ENCODE measurements around the gene LENEP. TPM values are rescaled to one million over a fixed set of nuclear protein-coding genes. Genes with fewer than 3 reads are reported as not detected.
A peak's percentile ranks its signal among the peaks of the same experiment; 100 is the strongest.

LENEP gene
- total and polyA plus RNA-seq, 2 of the 8 experiments (the other 6 are each of a cell fraction or from before 2014, with no cell fraction given): 1.3 TPM; not detected in 1

- Histone ChIP-seq H4K8ac (ENCODE audit: extremely low read depth, insufficient read depth, low read length) (no peak overlapping the region), H3K14ac (ENCODE audit: insufficient read length) (no peak overlapping the region), H3K23me2 (ENCODE audit: low read depth, low read length) (no peaks in the 10 kb centered on the region; the same call in 1 of the 2 replicates), H2BK120ac (replicated peaks; ENCODE audit: low read depth, low read length) (no peak overlapping the region), H3K4me2 (ENCODE audit: insufficient read depth in 1 of 2, low read depth in 2 of 2, low read length in 2 of 2) (no peak overlapping the region), H2BK15ac (ENCODE audit: low read length) (0 out of 2 replicates have a peak overlapping the region, but pooled peaks have one; percentile 16), H3K18ac (ENCODE audit: extremely low read depth, low read length) (no peak overlapping the region), H3K27me3 (replicated peaks in 1 of 4; ENCODE audit: control insufficient read depth in 3 of 4, extremely low read depth in 1 of 4, insufficient read depth in 3 of 4, low read length in 3 of 4) (no peaks in the 10 kb centered on the region; a peak in 2 of 7 replicates), H3K4me3 (ENCODE audit: extremely low read depth in 1 of 4, insufficient read depth in 2 of 4, low read depth in 3 of 4, low read length in 4 of 4) (no peak overlapping the region), H2BK20ac (ENCODE audit: low read length) (no peak overlapping the region), H3K56ac (replicated peaks; ENCODE audit: insufficient read length, low read depth, low read length) (no peak overlapping the region), H4K5ac (ENCODE audit: insufficient read length, low read depth, low read length) (no peak overlapping the region), H2AK5ac (ENCODE audit: low read depth, low read length) (no peak overlapping the region), H2AFZ (ENCODE audit: low read length) (no peak overlapping the region), H2BK5ac (ENCODE audit: low read depth, low read length) (no peak overlapping the region), H3K79me2 (ENCODE audit: control insufficient read depth in 1 of 2, insufficient read depth in 2 of 2, low read length in 2 of 2) (no peaks in the 10 kb centered on the region), H3K36me3 (ENCODE audit: control insufficient read depth in 2 of 4, insufficient read depth in 4 of 4, low read length in 3 of 4) (no peaks in the 10 kb centered on the region), H3K9ac (replicated peaks in 1 of 4; ENCODE audit: extremely low read depth in 1 of 4, low read depth in 3 of 4, low read length in 3 of 4) (no peak overlapping the region), H3K23ac (ENCODE audit: insufficient read length) (no peak overlapping the region), H3K4me1 (replicated peaks in 1 of 4; ENCODE audit: control insufficient read depth in 3 of 4, insufficient read depth in 4 of 4, low read length in 3 of 4) (peaks cover 0 to 11% (median 3%) of the 10 kb centered on the region in 4 experiments; a peak in 4 of 7 replicates), H2BK12ac (ENCODE audit: low read depth, low read length) (no peak overlapping the region), H3K79me1 (ENCODE audit: low read depth, low read length) (no peaks in the 10 kb centered on the region; the same call in 1 of the 2 replicates), H3K27ac (ENCODE audit: low read depth, low read length) (no peak overlapping the region), H3K9me3 (ENCODE audit: insufficient read depth in 2 of 2, low read depth in 1 of 2, low read length in 1 of 2) (no peaks in the 10 kb centered on the region), H3K4ac (replicated peaks; ENCODE audit: insufficient read length, low read depth, low read length) (no peak overlapping the region), H4K91ac (replicated peaks; ENCODE audit: insufficient read length, low read length) (no peak overlapping the region), H4K20me1 (replicated peaks in 1 of 2; ENCODE audit: control insufficient read depth in 1 of 2, insufficient read depth in 2 of 2, low read length in 2 of 2) (no peaks in the 10 kb centered on the region)
- POLR2A ChIA-PET (ENCODE audit: partially characterized antibody): interaction anchor here (0.8 to 3.1 kb wide), 9 partner anchors 13 to 150 kb away, joined by 3 to 11 read pairs (median 5); partner anchors contain the start of genes LENEP and PBXIP1
- CTCF ChIA-PET (ENCODE audit: partially characterized antibody): interaction anchor here (0.5 to 32.4 kb wide), 13 partner anchors 12 to 1117 kb away, joined by 3 to 907 read pairs (median 4); partner anchors contain the start of genes ADAM15, DCST1, DCST2 and EFNA3
- DNase-seq (ENCODE audit: low read depth in 1 of 2, low spot score in 2 of 2) (no peak), FAIRE-seq (no peak)
- TF ChIP-seq MAX (IDR thresholded peaks at IDR 0.05): 0 out of 2 replicates have a peak, but pooled peaks have one; percentile 36
- TF ChIP-seq SP1 (IDR thresholded peaks at IDR 0.05; ENCODE audit: low read depth, low read length): no peak
- 77% methylated on average over 12 of the region's 12 CpGs; no CpG with 5 or more reads in 1 of the 2 experiments for WGBS, 2 experiments (ENCODE audit: extremely low coverage in 1 of 2, insufficient coverage in 1 of 2, insufficient read length in 1 of 2, insufficient replicate concordance in 2 of 2, low coverage in 1 of 2, low lambda C conversion rate in 2 of 2, missing lambda C conversion rate in 1 of 2)
These were observed 49.9 kb downstream of the LENEP start for GRCh38 chr1:155043301-155043702.
